ENCODE measurements around the gene FUS. TPM values are rescaled to one million over a fixed set of nuclear protein-coding genes. Genes with fewer than 3 reads are reported as not detected.
A peak's percentile ranks its signal among the peaks of the same experiment; 100 is the strongest.

The FUS gene
- total and polyA plus RNA-seq, 2 of the 8 experiments (the other 6 are each of a cell fraction or from before 2014, with no cell fraction given), result 484 to 685 TPM

DNA sequence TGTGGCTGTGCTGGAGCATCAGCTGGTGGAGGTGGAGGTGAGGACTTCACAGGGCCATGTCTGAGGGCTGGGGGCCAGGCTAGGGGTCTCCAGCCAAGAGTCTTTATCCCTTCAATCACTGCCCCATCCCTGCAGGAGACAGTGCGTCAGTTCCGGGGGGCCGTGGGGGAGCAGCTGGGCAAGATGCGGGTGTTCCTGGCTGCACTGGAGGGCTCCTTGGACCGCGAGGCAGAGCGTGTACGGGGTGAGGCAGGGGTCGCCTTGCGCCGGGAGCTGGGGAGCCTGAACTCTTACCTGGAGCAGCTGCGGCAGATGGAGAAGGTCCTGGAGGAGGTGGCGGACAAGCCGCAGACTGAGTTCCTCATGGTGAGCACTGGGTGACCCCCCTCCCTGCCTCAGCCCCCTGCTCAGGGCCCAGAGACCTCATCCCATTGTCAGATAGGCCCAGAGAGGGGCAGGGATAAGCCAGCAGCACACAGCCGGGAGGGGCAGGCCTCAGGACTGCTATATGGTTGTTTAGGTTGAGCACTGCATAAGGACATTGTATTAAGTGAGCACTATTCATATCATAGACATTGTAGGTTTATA lies 39.3 kb downstream of the FUS start:
- no peak for FAIRE-seq
- Histone ChIP-seq H2BK12ac (ENCODE audit: low read depth, low read length) (peak overlapping the region; percentile 60; the same call in 1 of the 2 replicates), H4K5ac (ENCODE audit: insufficient read length, low read depth, low read length) (no peak overlapping the region), H2BK15ac (ENCODE audit: low read length) (no peak overlapping the region), H3K4me3 (ENCODE audit: extremely low read depth in 1 of 4, insufficient read depth in 2 of 4, low read depth in 3 of 4, low read length in 4 of 4) (no peak overlapping the region), H3K27ac (ENCODE audit: low read depth, low read length) (no peak overlapping the region), H3K4me2 (ENCODE audit: insufficient read depth in 1 of 2, low read depth in 2 of 2, low read length in 2 of 2) (no peak overlapping the region), H3K4me1 (replicated peaks in 1 of 4; ENCODE audit: control insufficient read depth in 3 of 4, insufficient read depth in 4 of 4, low read length in 3 of 4) (peaks cover 0 to 24% (median 12%) of the 10 kb centered on the region in 4 experiments; a peak in 6 of 7 replicates), H3K14ac (ENCODE audit: insufficient read length) (no peak overlapping the region), H2AFZ (ENCODE audit: low read length) (no peak overlapping the region), H3K27me3 (replicated peaks in 1 of 4; ENCODE audit: control insufficient read depth in 3 of 4, extremely low read depth in 1 of 4, insufficient read depth in 3 of 4, low read length in 3 of 4) (peaks cover 8 to 20% (median 17%) of the 10 kb centered on the region in 4 experiments), H3K36me3 (ENCODE audit: control insufficient read depth in 2 of 4, insufficient read depth in 4 of 4, low read length in 3 of 4) (no peaks in the 10 kb centered on the region), H3K79me2 (ENCODE audit: control insufficient read depth in 1 of 2, insufficient read depth in 2 of 2, low read length in 2 of 2) (no peaks in the 10 kb centered on the region), H4K91ac (replicated peaks; ENCODE audit: insufficient read length, low read length) (no peak overlapping the region), H3K9me3 (ENCODE audit: insufficient read depth in 2 of 2, low read depth in 1 of 2, low read length in 1 of 2) (no peaks in the 10 kb centered on the region), H4K8ac (ENCODE audit: extremely low read depth, insufficient read depth, low read length) (no peak overlapping the region), H4K20me1 (replicated peaks in 1 of 2; ENCODE audit: control insufficient read depth in 1 of 2, insufficient read depth in 2 of 2, low read length in 2 of 2) (no peaks in the 10 kb centered on the region), H3K56ac (replicated peaks; ENCODE audit: insufficient read length, low read depth, low read length) (no peak overlapping the region), H3K23me2 (ENCODE audit: low read depth, low read length) (peaks cover 19% of the 10 kb centered on the region), H3K9ac (replicated peaks in 1 of 4; ENCODE audit: extremely low read depth in 1 of 4, low read depth in 3 of 4, low read length in 3 of 4) (no peak overlapping the region), H3K23ac (ENCODE audit: insufficient read length) (no peak overlapping the region), H2BK20ac (ENCODE audit: low read length) (no peak overlapping the region), H3K79me1 (ENCODE audit: low read depth, low read length) (no peaks in the 10 kb centered on the region), H2BK120ac (replicated peaks; ENCODE audit: low read depth, low read length) (no peak overlapping the region), H2BK5ac (ENCODE audit: low read depth, low read length) (no peak overlapping the region), H3K18ac (ENCODE audit: extremely low read depth, low read length) (no peak overlapping the region), H2AK5ac (ENCODE audit: low read depth, low read length) (no peak overlapping the region), H3K4ac (replicated peaks; ENCODE audit: insufficient read length, low read depth, low read length) (no peak overlapping the region)
- POLR2A ChIA-PET (ENCODE audit: partially characterized antibody), result interaction anchor here (0.6 to 24.0 kb wide), 4 partner anchors 13 to 284 kb away, joined by 3 to 430 read pairs (median 3); partner anchors contain the start of gene PYCARD
- CTCF ChIA-PET (ENCODE audit: partially characterized antibody), result interaction anchor here (0.6 to 1.9 kb wide), 2 partner anchors 62 to 114 kb away, joined by 3 to 6 read pairs; no protein-coding TSS in a partner anchor
- TF ChIP-seq BACH1 (IDR thresholded peaks at IDR 0.05; ENCODE audit: low read length) (no peak), ZNF274 (IDR thresholded peaks at IDR 0.05; ENCODE audit: borderline replicate concordance, extremely low read depth, low read length) (no peak), RBBP5 (IDR thresholded peaks at IDR 0.05; ENCODE audit: borderline replicate concordance, low read depth, low read length) (no peak), EZH2 (IDR thresholded peaks at IDR 0.05; ENCODE audit: low read depth, low read length, severe bottlenecking) (no peak), SP4 (IDR thresholded peaks at IDR 0.05; ENCODE audit: low read length) (no peak), YY1 (IDR thresholded peaks at IDR 0.05; ENCODE audit: low read depth, low read length) (no peak)
- WGBS, 2 experiments (ENCODE audit: extremely low coverage in 1 of 2, insufficient coverage in 1 of 2, insufficient read length in 1 of 2, insufficient replicate concordance in 2 of 2, low coverage in 1 of 2, low lambda C conversion rate in 2 of 2, missing lambda C conversion rate in 1 of 2), result 92% methylated on average over 15 of the region's 15 CpGs; no CpG with 5 or more reads in 1 of the 2 experiments
- DNase-seq (ENCODE audit: low read depth in 1 of 2, low spot score in 2 of 2), result no peak
